Measurements from ENCODE around the gene NHSL1. TPM values are rescaled to one million over a fixed set of nuclear protein-coding genes. Genes with fewer than 3 reads are reported as not detected.

The NHSL1 gene
- total RNA-seq, 1 donor = 17.8 TPM

DNA sequence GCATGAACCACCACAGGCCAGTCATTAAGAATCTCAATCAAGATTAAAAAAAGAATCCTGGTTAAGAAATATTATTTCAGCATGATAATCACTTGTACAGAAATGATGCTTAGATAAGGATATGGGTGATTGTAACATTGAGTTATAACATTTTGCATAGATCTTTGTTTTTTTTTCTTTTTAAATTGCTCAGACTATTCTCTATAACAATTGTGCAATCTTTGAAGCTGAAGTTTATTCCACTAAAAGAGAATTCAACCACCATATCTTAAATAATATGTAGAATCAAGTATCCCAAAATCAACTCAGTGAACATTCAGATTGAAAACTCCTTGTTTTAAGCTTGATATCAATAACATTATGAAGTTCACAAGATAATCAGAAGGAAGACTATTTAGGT is 122.3 kb downstream of the NHSL1 start:
- no peak for DNase-seq (ENCODE audit: low read depth)

DNA sequence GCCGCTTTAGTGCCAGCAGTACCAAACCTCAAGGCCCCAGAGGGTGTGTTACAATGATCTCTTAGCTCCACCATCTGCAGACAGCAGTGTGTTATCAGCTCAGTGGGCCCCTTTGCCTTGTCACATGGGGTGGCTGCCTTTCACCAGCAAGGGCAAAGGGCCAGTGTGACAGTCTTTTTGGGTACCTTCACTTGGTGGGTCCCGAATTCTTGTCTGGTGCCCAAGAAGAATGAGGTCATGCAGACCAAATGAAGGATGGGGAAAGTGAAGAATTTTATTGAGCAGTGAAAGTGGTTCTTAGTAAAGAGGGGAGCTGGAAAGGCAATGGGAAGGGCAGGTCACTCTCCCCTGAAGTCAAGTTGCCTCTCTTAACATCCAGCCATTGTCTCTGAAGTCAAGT is 124.5 kb downstream of the NHSL1 start:
- DNase-seq (ENCODE audit: low read depth) = no peak
- TF ChIP-seq CTCF (IDR thresholded peaks at IDR 0.05; ENCODE audit: insufficient read depth, low read length) = no peak
- no peak overlapping the region for H3K4me3 ChIP-seq (ENCODE audit: low read depth, low read length)

More for the DNA sequence above, 122.3 kb downstream of the NHSL1 start:
- no peak for TF ChIP-seq CTCF (IDR thresholded peaks at IDR 0.05; ENCODE audit: insufficient read depth, low read length)
- H3K4me3 ChIP-seq (ENCODE audit: low read depth, low read length) = no peak overlapping the region

DNA sequence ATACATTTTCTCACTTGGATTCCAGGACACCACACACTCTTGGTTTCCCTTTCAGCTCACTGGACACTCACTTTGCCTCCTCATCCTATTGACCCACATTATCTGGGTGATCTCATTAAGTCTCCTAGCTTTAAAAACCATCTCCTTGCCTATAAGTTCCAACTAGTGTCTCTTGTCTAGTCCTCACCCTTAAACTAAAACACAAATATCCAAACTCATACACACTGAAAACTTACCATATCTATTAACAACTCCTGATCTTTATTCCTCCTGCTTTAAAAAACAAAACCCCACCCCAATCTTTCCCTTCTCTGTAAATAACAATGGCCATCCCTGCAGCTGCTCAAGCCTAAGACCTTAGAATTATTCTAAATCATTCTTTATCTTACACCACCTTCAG is 125.1 kb downstream of the NHSL1 start:
- no peak for TF ChIP-seq CTCF (IDR thresholded peaks at IDR 0.05; ENCODE audit: insufficient read depth, low read length)
- H3K4me3 ChIP-seq (ENCODE audit: low read depth, low read length) = no peak overlapping the region
- no peak for DNase-seq (ENCODE audit: low read depth)

DNA sequence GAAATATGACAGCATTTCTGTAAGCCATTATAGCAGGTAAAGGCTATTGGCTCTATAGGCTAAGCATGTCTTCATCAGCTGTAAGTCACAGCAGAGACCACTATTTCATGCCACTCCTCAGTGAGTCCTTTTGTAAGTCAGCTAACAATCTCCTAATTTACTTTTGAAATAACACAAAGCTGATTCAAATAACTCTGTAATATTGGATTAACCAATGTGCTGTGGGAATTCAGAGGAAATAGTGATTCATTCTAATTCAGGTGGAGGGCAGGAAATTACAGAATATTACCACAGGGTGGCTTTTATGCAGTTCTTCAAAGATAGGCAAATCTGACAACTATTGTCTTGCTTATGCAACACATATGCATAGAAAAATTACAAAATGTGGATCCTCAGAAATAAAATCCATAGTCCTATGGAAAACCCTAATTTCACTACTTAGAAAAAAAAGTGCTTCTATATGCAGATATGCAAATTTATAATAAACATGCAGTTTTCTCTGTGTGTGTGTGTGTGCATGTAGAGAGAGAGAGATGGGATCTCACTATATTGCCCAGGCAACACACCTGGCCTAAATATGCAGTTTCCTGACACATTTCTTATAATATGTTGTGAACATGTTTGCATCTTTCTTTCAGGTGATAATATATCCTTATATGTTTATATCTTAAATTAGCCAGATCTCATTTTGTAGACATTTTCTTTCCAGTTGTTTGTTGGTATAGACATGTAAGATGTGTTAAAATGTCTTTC is 126.4 kb downstream of the NHSL1 start:
- DNase-seq (ENCODE audit: low read depth) = peak; percentile 42
- peak; percentile 10 for TF ChIP-seq CTCF (IDR thresholded peaks at IDR 0.05; ENCODE audit: insufficient read depth, low read length)
- no peak overlapping the region for H3K4me3 ChIP-seq (ENCODE audit: low read depth, low read length)

Small RNAs within 50 kb of the gene (small RNA-seq; reads per million reads assigned to genes)
- gene AL031003.1 (not detected), gene AL391669.1 (not detected), gene MIR3145 (not detected)

Other genes starting within 250 kb of the NHSL1 start
- gene SMIM28, start 121.6 kb downstream of the NHSL1 start, total RNA-seq (ENCODE audit: low replicate concordance) = not detected in 2 replicates
- gene HEBP2, start 95.3 kb downstream of the NHSL1 start, total RNA-seq (ENCODE audit: low replicate concordance) = 17.1 and 40.7 TPM in 2 replicates